Stimulated activated CD4-positive, alpha-beta T cell treated with anti-CD3 and anti-CD28 coated beads, Interleukin-15, amount 100 ng/mL, for 48 hours (primary cell): Measurements from ENCODE around the gene TOP1.

ENCODE experiments used
- DNase-seq, 2 donors: peaks; one replicate each; pipeline ENCODE4 v3.0.0-alpha.2; 2020; ENCODE audit warnings: low read depth in 2 of 2

Gene TOP1

DNA sequence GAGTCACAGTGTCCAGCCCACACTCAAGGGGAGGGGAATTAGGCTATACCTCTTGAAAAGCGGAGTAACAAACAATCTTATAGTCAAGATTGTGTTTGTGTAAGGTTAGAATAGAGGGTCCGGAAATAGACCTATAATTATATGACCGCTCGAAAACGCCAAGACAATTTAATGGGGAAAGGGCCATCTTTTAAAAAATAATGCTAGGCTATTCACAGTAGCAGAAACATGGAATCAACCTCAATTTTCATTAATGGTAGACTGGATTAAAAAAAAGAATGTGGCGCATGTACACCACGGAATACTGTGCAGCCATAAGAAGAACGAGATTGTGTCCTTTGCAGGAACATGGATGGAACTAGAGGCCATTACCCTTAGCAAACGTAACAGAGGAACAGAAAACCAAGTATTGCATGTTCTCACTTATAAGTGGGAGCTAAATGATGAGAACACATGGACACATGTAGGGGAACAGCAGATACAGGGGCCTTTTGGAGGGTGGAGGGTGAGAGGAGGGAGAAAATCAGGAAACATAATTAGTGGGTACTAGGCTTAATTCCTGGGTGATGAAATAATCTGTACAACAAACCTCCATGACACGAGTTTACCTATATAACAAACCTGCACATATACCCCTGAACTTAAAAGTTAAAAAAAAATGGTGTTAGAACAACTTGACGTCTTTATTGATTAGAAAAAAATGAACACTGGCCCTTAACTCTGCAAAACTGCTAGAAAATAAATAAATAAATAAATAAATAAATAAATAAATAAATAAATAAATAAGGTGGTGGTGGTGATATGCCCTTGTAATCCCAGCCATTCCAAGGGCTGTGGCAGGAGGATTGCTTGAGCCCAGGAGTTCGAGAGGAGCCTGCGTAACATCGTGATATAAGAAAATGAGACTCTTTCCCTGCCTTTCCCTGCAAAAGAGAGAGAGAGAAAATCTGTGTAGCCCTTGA lies 30.3 kb downstream of the TOP1 start:
- DNase-seq = no peak

DNA sequence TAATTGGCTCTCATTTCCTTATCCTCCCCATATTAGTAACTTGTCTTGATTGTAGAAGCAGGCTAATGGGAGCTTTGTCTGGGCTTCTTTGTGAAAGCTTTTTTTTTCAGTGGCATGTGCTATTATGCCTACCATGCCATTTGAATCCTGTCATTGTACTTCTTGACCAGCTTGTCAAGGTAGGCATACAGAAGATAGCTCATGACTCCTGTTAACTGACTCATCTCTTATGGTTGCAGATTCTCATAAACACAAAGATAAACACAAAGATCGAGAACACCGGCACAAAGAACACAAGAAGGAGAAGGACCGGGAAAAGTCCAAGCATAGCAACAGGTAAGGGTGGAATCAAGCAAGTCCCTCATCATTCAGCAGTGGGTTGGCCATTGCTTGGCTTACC lies 32.5 kb downstream of the TOP1 start:
- no peak for DNase-seq

- no peak for DNase-seq
Measured at GRCh38 chr20:41063442-41063841, 34.8 kb downstream of the TOP1 start.

GRCh38 chr20:41064377-41064776 lies 35.8 kb downstream of the TOP1 start:
- DNase-seq = no peak

- DNase-seq = no peak
Measured at GRCh38 chr20:41065716-41066115, 37.1 kb downstream of the TOP1 start.

DNA sequence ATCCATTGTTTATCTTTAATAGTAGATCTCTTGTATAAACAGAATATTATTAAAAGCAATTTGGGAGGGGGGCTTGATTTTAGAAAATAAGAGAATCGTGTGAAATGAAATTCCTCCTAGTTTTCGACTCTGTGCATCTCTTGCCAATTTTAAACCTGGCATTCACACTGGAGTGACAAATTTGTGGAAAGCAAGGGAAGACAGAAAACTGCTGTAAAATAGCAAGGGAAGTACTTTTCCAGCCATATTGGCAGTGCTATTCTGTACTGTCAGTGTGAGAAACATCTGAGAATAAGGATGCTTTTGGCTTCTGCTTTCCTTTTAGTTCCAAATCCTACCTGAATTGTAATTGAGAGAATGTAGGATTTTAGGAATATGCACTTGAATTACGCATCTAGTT lies 40.2 kb downstream of the TOP1 start:
- no peak for DNase-seq

DNA sequence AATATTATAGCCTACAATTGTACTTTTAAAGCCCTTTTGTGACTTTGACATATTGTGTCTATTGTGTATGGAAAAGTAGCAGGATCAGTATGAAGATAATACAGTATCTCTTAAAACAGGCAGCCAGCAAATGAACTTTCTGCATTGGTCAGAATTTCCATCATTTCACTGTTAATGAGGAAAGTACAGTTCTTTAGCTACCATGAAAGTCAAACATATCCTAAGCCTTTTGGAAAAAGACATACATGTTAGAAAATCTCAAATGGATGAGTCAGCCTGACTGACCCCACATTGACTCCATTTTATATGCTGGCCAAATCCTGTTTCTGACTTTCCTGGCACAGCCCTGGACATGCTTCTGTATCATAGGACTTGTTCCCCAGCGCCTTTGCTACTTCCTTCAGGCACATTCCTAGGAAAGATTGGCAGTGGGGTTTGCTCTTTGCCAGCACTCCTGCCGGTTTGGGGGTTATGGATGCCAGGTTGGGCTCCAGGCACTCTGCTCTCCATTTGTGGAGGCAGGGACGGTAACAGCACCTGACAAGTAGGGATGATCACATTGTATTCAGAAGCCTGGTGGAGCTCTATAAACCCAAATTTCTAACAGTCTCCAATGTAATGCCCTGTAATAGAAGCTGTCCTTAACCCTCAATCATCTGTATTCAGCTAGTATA lies 43.7 kb downstream of the TOP1 start:
- DNase-seq = no peak

DNA sequence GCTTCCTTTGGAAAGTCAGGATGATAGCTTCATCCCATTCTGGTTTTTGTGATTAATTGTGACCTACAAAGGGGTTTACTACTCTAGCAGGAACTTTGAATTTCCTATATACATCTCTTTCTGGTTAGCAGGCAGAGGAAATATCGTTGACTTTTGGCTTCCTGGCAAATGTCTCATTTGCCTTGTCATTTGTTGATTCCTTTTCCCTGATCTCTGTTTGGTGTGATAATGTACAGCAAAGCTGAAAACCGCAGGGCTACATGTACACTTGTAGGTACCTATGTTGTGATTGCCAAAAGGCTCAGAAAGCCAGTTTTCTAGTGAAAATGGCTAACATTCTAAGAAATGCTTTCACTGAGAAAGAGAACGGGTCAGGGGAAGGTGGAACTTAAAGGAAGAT lies 44.3 kb downstream of the TOP1 start:
- no peak for DNase-seq

GRCh38 chr20:41074441-41074840 lies 45.8 kb downstream of the TOP1 start:
- no peak for DNase-seq

DNA sequence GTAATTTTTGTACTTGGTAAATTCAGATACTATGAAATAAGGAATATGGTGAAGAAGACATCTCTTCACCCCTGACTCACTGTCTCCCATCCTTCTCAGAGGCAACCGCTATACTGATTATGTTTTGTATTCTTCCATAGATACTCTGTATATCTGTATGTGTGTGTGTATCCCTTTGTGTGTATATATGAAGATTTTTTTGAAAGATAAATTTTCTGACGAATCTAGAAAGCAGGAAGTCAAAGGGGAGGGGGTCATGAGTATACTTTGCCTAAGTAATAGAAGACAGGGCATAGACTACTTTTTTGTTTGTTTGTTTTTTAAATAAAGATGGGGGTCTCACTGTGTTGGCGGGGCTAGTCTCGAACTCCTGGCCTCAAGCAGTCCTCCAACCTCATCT lies 48.2 kb downstream of the TOP1 start:
- DNase-seq = no peak

DNA sequence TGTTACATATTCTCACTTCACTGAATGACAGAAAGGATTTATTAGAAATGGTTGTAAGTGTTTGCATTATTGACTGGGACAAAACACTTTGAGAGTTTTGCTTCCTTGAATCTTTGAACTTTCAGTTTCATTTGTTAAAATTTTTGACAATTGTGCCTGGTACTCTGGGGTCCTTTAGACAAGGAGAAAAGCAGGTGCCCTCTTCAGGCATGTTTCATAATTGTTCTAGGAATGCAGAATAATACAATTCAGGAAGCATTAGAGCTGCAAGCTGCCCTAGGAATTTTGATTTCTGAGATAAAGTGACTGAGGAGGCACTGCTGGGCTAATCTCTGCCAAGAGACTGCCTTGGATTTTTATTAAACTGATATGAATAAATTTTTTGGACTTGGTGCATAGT lies 49.7 kb downstream of the TOP1 start:
- DNase-seq = no peak

GRCh38 chr20:41079066-41079465 lies 50.4 kb downstream of the TOP1 start:
- DNase-seq = no peak

DNA sequence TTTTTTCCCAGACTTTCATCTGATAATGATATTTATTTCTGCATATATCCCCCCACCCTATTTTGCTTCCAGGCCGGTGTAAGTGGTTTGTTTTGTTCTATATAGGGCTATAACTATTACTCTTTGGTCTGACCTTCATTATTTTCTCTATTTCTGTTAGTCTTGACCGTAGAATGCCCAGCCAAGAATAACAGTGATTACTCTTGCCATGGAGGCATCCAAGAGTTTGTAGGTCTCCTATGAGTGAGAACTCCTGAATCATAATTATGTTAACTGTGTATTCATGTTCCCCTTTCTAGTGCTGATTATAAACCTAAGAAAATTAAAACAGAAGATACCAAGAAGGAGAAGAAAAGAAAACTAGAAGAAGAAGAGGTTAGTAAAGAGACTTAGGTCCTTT lies 52.2 kb downstream of the TOP1 start:
- no peak for DNase-seq

DNA sequence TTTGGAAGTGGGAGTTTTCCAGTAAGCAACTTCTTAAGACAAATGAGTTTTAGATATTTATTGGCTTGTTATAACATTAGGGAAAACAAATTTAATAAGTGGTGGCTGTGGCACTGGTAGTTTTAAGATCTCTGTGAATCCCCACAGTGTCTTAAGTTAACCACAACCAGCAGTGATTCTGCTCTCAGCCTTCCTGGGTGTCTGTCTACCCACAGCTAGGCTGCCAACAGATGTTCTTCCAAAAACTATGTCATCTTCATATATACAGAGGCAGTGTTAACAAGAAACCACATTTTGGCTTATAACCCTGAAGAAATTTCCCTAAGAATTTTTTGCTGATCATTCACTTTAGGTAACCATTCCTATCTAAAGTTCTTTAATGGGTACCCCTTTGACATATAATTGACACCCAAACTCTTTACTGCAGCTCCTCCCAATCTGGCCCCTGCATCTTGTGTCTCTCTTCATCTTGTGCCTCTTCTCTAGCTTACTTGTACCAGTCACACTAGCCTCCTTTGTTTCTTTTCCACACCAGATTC lies 52.7 kb downstream of the TOP1 start:
- no peak for DNase-seq

- DNase-seq = no peak
Measured at GRCh38 chr20:41082306-41082705, 53.7 kb downstream of the TOP1 start.

- no peak for DNase-seq
Measured at GRCh38 chr20:41085606-41086005, 57.0 kb downstream of the TOP1 start.

DNA sequence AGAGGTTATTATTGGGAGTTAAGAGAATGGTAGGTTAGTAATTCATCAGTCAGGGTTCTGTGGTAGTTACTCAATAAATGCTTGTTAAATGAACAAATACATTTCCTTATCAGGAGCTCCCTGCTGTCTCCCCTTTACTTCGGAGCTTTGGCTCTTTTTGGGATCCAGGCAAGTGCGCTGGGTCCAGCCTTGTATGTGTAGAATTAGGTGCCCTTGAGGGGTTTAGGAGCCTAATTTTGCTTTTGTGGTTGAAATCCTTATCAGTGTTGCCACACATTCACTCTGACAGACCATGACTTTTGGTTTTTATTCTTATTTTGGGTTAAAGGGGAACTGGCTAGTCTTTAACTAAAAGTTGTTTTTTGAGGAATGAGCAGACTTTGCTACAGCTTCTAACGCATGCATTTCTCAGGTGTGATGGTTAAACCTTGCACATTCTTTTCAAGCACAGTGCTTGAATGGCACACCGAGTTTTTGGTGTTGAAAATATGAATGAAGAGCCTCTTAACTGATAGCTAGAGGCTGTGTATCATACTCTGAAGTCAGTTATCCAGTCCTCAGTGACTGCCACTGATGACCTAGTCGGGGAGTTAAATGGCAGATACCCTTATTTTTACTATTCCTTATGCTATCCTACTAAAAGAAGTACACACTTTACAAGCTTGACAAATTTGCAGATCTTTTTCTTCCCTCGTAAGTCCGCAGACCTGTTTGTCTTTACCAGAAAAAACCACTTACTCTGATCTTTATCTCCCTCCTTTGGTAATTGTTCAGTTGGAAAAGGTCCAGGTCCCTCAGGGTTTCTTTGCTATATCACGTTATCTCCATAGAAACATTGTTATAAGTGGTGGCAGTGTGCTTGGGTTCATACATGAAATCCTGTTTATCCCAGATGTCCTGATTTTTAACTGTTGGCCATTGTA lies 58.0 kb downstream of the TOP1 start:
- DNase-seq = no peak

DNA sequence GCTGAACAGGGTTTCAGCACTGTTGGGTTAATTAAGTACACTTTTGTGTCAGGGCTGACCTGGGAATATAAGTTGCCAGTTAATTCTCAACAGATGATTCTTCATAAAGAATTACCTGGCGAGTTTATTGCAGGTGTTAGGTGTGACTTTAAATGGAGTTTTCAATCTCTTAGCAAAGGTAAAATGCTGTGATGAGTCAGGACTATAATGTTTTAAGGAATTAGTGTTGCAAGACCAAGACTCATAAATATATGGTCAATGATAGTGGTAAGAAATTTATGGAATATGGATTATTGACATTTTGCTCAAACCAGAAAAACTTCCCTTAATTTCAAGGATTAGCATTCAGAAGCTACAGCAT lies 58.7 kb downstream of the TOP1 start:
- DNase-seq = no peak

- DNase-seq = no peak
Measured at GRCh38 chr20:41087777-41088176, 59.2 kb downstream of the TOP1 start.

- no peak for DNase-seq
Measured at GRCh38 chr20:41089555-41089954, 60.9 kb downstream of the TOP1 start.

GRCh38 chr20:41091927-41092326 lies 63.3 kb downstream of the TOP1 start:
- DNase-seq = no peak
